C4-2B (cell line): ENCODE results near the gene GRIK4.

Experiments used
- CTCF ChIP-seq: fragments of 450-650 bp; conservative IDR thresholded peaks from 2 replicates; pipeline ENCODE4 v1.5.1; 2017; ENCODE audit warnings: mild to moderate bottlenecking
- ZFX ChIP-seq: fragments of 450-650 bp; IDR thresholded peaks from 2 replicates; pipeline ENCODE4 v1.6.1; 2017

GRCh38 chr11:120708511-120709183 lies 197.1 kb downstream of the GRIK4 start:
- TF ChIP-seq CTCF (no peak), ZFX (no peak)
